Hematopoietic multipotent progenitor cell treated with erythropoietin and hydrocortisone succinate and interleukin-3 and kit ligand, for 6 days (in vitro differentiated cells): Measurements from ENCODE around the gene ADAMTSL1.

Experiments used
- DNase-seq: peaks from one replicate; pipeline ENCODE4 v3.0.0-alpha.2; 2015

Gene ADAMTSL1

DNA sequence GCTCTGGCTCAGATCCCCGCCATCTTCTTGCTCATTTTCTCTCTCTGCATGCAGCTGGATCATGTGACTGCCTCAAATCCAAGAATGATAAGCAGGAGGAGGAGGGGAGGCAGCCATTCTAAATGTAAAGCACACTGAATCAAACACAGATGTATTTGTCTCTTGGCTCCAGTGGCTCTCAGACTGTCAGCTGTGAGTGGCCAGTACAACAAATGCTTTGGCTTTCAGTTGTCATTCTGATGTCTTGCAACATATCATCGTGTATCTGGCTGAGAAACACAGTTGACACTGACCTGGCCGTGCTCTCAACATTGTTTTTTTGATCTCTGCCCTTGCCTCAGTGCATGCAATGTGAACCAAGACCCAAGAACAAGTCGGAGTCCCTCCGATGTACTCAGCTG is 233.1 kb downstream of the ADAMTSL1 start:
- no peak for DNase-seq

DNA sequence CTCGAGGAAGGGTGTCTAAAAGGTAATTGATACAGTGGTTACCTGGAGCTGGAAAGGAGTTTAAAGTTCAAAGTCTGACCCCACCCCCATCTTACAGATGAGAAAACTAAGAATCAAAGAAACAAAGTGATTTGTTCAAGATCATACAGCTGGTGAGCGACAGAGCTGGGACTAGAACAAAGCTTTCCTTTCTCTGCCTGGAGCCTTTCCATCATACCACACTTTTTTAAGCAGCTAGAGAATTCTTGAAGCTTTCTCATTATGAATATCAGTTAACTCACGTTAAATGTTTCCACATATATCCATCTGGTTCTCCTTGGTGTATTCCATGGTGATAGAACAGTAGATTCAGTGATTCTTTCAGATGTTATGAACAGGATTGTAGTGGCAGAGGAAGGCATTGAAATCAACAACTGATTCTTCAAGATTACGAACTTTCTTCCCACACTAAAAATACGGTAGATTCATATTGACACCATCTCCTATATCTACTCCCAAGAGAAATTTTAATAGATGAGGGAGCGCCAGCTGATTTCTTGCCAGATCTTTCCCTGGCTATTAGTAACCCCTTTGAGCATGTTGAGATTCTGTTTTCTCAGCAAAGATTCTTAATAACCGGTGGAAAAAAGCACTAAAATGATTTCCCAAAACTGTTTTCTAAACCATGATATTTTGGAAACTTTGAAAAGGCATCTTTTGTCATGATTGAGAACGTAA is 233.7 kb downstream of the ADAMTSL1 start:
- DNase-seq = no peak

DNA sequence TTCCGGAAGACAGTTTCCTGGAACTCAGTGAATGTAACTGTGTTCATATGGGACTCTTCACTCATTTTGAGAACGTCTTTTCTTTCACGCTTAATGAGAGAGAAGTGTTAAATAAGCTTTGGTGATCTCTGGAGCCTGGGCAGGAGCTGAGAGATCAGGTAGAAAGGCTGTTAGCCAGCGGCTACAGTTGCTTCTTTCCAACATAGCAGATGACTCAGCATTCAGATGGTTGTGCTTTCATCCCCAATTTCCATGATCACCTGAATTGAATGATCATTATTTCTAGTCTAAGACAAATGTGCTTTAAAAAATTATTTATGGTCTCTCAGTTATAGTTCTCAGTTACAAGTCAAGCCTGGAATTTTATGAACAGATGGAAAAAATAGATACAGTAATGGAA is 234.5 kb downstream of the ADAMTSL1 start:
- no peak for DNase-seq

DNA sequence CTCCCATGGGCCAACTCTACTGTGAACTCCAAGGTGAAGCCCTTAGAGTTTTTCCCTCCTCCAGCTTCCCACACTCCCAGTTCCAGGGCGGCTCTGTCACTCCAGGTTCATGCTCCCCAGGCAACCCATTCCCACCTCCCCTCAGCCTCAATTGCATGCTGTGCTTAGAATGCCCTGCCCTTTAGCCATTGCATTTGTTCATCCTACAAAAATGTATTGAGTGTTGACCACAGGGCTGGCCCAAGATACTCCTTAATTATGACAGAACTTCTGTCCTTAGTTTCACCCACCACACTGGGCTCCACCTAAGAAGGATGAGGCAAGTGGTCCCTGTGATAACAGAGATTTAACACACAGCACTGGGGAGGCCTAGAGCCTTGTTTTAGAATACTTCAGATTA is 236.1 kb downstream of the ADAMTSL1 start:
- DNase-seq = no peak

DNA sequence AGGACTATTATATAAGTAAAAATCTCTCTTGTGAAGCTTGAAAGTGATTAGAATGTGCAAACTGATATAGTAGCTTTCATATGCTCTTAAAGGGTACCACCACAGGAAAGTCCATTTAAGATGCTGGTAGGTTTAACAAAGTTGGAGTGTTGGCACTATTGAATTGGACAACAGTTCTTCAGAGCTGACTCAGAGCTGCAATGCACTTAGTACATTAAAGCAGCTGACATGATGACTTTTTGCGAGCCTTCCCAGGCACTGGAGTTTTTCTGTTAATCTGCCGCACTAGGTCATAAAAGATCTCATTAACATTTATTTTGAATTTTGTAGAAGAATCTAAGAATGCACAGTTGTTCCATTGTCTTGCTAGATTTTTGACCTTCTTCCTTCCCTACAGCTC is 243.8 kb downstream of the ADAMTSL1 start:
- DNase-seq = no peak

DNA sequence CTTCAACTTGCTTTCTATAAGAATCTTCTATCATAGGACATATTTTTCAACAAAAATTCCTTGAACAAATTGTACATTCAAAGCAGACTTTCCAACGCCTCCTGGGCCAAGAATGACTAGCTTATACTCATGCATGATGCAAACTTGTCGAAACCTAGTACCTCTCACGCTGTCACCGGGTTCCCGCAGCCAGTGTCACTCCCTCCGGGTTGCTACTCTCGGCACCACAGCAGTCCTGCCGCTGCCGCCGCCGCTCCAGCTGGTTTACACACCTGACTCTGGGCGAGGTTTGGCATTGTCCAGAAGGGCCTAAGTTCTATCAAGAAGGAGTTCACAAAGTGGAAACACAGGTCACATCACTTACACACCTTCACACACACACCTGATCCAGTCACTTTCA is 244.4 kb downstream of the ADAMTSL1 start:
- DNase-seq = no peak

DNA sequence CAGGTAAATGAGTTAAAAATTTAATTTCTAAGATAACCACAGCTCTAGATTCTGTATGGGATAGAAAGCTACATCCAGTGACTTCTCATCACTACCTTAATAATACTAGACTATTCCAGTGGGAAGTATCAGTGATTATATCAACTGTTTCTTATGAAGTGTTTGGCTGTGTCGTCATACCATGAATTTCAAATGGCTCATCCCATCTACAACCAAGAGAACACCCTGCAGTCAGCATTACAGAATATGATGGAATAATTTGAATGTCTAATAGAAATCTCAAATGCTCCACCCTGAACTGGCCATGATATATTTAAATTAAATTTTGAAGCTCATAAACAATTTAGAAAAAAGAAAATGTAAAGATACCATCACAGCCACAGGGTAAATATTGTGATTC is 245.0 kb downstream of the ADAMTSL1 start:
- DNase-seq = no peak

DNA sequence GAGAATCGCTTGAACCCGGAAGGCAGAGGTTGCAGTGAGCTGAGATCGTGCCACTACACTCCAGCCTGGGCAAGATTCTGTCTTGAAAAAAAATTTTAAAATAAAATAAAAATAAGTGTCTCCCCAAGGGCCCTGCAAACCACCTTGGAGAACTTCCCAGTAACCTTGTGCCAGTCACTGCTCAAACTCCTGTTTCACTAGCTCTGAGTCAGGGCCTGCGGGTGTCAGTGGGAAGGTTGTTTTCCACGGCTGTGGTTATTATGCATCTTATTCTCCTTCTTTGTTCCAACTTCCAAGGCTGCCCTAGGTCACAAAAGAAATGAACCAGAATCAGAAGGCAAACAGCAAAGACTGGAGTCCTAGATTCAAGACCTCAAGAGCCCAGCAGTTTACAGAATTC is 246.7 kb downstream of the ADAMTSL1 start:
- no peak for DNase-seq

DNA sequence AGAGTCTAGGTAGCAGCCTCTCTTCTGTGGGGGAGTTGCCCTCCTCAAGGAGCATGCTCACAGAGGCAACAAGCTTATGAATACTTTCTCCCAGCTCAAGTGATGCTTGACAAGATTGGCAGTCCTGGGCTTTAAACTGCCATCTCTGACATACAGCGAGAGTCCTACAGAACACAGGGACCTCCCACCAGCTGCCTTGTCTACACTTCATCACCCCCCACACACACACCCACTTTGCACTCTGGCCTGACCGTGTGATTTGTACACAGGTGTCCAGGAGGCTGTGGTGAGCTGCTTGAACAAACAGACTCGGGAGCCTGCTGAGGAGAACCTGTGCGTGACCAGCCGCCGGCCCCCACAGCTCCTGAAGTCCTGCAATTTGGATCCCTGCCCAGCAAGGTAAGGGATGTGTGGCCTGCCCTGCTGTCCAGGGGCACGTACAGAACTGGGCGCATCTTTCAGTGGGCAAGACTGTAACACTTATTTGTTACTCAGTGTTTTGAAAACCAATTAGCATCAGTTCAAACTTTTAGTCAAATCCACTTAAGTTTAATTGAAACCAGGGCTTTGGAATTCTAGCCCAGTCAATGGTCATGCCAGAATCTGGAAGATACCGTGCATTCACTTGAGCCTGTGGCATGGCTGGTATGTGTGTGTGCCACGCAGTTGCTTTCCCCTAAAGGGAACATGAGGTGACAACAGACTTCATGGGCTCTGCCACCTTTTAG is 247.5 kb downstream of the ADAMTSL1 start:
- DNase-seq = no peak

DNA sequence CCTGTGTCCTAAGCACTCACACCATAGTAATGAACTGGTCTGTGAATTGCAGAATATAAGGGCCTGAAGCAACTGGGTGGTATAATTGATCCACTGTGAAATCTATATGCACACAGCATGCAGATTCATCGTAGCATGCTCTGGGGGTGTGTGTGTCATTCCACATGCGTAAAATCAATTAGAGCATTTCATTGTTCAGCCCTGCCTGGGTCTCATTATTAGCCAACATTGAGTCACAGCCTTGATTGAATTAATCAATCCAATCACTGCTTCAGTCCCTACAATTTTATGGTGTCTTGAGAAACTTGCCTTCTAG is 248.0 kb downstream of the ADAMTSL1 start:
- no peak for DNase-seq

DNA sequence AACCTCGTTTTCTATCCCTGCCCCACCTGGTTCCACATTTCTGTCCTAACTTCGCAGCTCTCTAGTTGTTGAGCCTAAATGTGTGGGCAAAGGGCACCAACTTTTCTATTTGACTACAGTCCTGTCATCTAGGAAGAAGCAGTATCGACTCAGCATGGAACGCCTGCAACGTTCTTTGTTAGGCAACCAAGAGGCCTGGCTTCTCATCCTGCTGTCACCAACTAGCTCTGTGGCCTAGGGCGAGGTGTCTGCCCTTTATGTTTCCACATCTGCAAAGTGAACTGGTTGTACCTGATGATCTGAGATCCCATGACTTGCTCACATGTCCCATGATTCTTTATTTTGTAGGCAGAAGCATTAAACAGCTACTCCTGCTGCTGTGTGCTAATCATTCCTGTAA is 248.9 kb downstream of the ADAMTSL1 start:
- no peak for DNase-seq

DNA sequence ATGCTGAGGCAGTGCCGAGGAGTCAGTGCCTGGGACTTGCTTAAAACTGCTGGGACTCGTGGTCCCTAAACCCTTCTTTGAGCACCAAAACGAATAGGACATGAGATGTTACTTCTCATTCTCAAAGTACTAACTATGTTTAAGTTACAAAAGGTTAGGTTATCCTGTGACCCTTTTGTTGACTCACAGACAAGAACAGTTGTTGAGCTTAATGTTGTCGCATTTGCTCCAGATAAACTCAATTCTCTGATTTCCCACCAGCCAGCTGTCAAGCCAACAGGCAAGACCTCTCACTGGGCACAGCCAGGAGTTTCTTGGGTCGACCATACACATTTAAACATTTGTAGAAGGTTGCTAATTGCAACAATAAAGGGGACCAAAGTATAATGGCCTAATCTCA is 249.4 kb downstream of the ADAMTSL1 start:
- no peak for DNase-seq

DNA sequence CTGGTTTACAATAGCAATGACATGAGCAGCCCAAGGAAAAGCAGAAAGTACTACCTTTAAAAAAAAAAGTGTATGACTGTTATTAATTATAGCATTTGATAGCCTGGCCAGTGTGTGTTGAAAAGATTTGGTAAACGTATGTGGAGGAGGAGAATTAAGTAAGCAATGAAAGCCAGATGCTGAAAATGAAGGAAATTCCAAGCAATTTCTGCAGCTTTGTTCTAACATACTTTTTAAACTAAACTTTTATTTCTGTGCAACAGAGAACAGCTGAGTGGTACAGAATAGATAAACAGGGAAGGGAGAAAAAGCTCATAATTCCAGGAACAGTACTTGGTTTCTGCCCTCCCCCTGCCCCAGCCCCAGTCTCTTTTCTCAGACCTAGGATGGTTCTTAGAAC is 252.6 kb downstream of the ADAMTSL1 start:
- no peak for DNase-seq

DNA sequence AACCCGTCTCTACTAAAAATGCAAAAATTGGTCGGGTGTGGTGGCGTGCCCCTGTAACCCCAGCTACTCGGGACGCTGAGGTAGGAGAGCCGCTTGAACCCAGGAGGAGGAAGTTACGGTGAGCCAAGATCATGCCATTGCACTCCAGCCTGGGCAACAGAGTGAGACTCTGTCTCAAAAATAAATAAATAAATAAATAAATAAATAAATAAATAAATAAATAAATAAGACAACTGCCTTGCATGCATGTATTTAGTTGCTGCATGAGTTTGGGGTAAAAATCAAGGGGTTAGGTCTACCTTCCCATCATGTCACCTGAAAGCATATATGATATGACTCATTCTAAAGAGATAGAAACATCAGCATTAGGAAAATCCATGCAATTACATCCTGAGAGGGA is 254.0 kb downstream of the ADAMTSL1 start:
- DNase-seq = no peak

DNA sequence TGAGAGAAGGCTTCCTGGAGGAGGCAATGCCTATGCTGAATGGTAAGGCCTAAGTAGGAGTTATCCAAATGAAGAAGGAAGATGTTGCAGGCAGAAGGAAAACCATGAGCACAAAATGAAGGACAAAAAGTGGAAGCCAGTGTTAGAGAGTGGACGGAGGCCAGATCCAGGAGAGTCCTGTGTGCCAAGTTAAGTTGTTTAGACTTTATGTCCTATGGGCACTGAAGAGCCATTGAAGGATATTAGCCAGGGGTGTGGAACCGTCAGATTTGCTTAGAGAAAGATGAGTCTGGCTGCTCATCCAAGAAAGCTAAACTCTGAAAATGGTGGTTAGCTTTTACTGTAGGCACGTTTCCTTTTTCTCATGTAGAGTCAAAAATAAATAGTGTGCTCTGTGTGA is 254.7 kb downstream of the ADAMTSL1 start:
- DNase-seq = no peak

DNA sequence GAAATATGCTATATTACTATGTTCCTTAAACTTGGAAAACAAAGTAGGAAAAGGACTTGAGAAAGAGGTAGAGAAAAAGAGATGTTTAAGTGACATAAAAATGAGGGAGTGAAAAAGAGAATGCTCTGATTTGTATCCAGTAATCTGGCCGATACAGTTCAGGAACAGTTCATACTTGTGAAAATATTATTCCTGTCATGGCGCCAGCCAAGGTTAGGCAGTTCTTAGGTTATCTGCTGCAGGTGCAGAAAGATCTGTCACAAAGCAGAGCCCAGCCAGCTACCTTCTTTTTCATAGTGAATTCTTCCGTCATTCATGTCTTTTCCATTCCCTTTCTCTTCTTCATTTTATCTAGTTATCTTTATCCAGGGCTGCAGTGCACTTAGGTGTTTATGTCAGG is 256.3 kb downstream of the ADAMTSL1 start:
- no peak for DNase-seq

DNA sequence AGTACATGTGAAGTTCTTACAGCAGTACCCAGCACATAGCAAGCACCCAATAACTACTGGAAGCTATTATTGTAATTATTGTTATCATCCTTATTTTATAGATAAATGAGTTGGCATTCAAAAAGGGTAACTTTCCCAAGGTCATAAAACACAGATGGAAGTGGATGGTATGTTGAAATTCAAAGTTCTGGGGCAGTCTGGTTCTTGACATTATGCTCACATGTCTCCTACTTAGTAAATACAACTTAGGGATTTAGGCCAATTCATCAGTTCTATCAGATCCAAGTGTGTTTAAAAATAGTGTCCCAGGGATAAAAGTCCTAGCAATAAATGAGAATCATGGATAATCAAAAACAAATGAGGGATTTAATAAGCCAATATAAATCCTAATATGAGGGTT is 265.2 kb downstream of the ADAMTSL1 start:
- DNase-seq = no peak

DNA sequence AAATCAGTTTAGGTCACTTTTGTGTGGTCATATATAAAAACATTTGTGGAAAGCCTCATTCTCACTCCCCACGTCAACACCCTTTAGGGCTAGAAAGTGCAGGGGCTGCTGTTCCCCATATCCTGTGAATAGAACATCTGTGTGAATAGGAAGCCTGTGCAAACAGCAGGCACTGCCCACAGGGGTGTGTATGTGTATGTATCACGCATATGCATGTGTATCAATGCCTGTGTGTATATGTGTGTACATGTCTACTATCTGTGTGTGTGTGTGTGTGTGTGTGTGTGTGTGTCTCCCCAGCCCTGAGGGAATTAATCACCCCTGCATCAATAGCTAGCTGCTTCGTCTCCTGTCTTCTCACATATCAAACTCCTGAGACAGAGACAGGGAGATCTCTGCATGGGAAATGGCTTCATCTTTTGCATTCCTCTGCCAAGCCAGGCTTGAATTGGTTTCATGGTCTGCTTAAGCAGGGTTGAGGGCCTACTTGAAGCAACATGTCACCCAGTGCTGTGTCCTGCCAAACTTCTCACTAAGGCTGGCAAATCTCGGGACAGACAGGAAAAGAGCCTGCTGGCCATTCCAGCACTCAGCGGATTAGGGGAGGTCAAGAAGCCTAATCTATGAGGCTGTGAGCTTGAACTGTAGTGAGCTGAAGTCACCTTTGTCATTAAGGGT is 265.8 kb downstream of the ADAMTSL1 start:
- no peak for DNase-seq

DNA sequence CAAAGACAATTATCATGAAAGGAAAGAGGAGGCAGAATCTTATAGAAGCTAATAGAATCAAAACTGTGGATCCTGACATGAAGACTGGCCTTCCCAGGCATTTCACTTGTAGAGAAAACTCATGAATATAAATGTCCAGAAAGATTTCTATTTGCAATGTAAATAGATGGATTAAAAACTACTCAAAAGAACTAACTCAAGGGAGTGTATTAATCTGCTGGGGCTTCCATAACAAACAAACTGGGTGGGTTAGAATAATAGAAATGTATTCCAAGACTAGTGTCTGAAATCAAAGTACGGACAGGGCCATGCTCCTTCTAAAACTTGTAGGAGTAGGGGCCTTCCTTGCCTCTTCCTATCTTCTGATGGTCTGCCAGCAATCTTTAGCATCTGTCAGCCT is 267.4 kb downstream of the ADAMTSL1 start:
- no peak for DNase-seq

DNA sequence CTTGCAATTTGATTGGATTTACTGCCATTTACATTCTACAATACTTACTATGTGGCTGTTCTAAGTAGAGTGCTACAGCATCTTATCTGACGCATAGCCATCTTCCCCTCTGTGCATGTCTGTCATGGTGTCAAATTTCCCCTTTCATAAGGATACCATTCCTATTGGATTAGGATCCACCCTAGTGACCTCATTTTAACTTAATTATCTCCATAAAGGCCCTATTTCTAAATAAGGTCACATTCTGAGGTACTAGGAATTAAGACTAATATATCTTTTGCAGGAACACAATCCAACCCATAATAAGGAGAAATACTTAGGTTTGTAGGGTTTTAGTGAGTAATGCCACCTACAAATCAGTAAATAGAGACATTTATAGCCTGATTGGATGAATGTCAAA is 268.0 kb downstream of the ADAMTSL1 start:
- DNase-seq = no peak

DNA sequence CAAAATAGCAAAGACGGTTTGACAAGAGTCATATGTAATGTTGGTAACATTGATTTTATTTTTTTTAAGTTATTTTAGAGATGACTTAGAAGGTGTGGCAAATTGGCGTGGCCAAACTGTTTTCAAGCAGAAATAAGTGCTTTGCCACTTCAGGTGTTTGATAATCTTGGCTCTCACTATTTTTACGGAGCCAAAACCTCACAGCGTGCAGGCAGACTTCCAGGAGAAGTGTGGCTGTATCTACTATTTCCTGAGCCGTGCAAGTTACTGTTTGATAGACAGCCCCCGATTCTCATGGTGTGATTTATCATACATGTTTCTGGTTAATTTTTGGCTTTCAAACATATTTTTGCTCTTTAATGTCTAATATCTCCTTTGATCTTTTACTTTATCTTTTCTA is 269.5 kb downstream of the ADAMTSL1 start:
- no peak for DNase-seq

DNA sequence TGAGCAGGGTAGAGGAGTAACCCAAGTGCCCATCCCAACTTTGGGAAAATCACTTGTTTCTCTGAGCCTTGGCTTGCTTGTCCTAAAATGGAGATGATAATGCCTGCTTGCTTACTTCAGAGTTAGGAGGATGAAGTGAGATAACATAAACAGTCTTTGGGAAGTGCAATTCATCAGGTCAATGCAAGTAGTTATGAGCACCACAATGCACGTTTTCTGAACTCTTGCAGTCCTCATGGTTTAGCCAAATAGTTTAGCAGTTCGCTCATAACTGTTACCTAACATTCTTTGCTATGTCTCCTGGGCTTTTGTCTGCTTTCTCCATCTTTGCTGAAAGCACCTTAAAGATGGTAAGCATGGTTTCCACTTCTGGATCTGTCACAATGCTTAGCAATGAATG is 270.0 kb downstream of the ADAMTSL1 start:
- DNase-seq = no peak

DNA sequence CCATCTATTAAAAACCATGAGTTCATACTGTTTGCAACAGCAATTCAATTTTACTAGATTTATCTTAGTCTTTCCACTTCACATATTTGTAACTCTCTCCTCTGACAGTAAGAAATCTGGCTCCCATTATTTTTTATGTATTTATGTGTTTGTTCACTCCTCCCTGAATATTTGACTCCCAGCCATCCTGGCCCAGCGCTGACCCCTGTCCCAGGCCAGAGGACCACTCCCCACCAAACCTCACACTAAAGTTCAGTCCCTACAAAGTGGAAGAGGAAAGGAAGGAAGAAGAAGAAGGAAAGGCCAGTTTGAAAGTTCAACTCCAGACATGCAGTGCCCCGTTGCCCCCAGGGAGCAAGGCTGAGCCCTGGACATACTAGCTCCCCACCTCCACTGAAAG is 271.8 kb downstream of the ADAMTSL1 start:
- no peak for DNase-seq

DNA sequence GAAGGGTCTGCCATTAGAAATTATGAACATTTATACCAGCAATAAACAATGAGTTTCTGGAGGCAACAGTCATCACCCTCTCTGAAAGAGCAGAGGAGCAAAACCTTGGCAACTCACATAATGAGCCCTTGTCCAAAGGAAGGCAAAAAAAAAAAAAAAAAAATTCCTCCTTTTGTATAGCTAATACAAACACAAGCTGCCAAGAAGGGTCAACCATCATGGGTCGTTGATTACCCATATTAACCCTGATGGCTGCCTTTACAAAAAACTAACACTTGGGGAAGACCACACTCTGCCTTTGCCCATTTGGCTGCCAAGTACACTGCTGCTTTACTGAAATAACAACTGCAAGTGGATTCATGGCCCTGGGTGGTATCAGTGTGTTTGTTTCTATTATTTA is 272.7 kb downstream of the ADAMTSL1 start:
- DNase-seq = no peak

DNA sequence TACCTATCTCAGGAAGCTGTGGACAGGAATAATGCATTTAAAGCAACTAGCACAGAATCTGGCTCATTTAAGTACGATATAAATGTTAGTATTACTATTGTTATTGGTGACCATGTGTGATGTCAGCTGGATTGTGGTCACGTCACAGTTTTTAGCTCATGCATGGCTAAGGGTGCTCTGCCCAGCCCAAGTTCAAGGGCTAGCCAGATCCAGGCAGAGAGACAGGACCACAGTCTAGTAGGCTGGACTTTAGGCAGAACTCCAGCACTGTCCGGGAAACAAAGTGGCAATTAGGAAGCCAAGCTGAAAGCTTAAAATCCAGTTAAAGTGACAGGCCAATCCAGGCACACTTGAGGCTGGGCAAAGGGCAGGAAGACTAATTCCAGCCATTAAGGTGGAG is 273.6 kb downstream of the ADAMTSL1 start:
- DNase-seq = no peak
